K562 (cell line): ENCODE data around the gene EYA2. TPM values are rescaled to one million over a fixed set of nuclear protein-coding genes. Genes with fewer than 3 reads are reported as not detected.

Experiments
- ATAC-seq: fragments of 200-7000 bp; cut with Tn5 transposase; 3 replicates; pipeline ENCODE4 v1.9.1; 2020; ENCODE audit warnings: moderate library complexity
- BruUV-seq: library from RNA; stranded (reverse); fragments of 400-500 nt; replicated peaks from 2 replicates; lab custom pipeline; 2021; lab: Mats Ljungman, UMichigan
- CTCF ChIA-PET: fragments of 300-600 bp; formaldehyde crosslinking; extraction: SDS; loops from one replicate; lab custom pipeline; 2021; ENCODE audit warnings: low intra/inter-chr PET ratio; lab: Yijun Ruan, JAX
- POLR2A ChIA-PET: fragments of 300-600, 350-650 bp; sonication (Branson Sonifier 250); formaldehyde crosslinking; extraction: SDS; loops from one replicate; lab custom pipeline; 2021; ENCODE audit warnings: antibody characterized with exemption, inconsistent platforms; lab: Yijun Ruan, JAX
- DNase-seq, 4 experiments: peaks; one replicate each; pipeline versions ENCODE4 v3.0.0 to v3.0.0-alpha.2; 2011 to 2018; ENCODE audit warnings: low spot score in 3 of 4, mixed read lengths in 3 of 4; ENCODE audit errors: extremely low read depth in 1 of 4
- FAIRE-seq: peaks from 2 replicates; lab custom pipeline; 2011; peaks lifted over from hg19 to GRCh38; lab: Jason Lieb, UNC
- H2AFZ ChIP-seq: 2 replicates; pipeline ENCODE4 v1.6.0; 2011; ENCODE audit warnings: low read depth, low read length, control low read depth, inconsistent platforms
- H3K27ac ChIP-seq: fragments of 200-600 bp; 3 replicates; pipeline ENCODE4 v1.8.0; 2011; ENCODE audit warnings: low read depth, mild to moderate bottlenecking, control low read depth, inconsistent platforms, low read length, moderate library complexity, mixed read lengths; ENCODE audit errors: extremely low read depth
- H3K27me3 ChIP-seq, 2 experiments: fragments of 300-600 bp in 1 of 2; 2 replicates in 1 of 2; 3 replicates in 1 of 2; pipeline versions ENCODE4 v1.6.0 to v1.8.0; 2011; ENCODE audit warnings: inconsistent platforms in 2 of 2, low read length in 2 of 2, mild to moderate bottlenecking in 1 of 2, mixed read lengths in 1 of 2, moderate library complexity in 1 of 2; ENCODE audit not compliant: control insufficient read depth in 2 of 2, insufficient read depth in 2 of 2
- H3K36me3 ChIP-seq: fragments of 300-600 bp; 3 replicates; pipeline ENCODE4 v1.8.0; 2011; ENCODE audit warnings: mild to moderate bottlenecking, low read length, inconsistent platforms; ENCODE audit not compliant: control insufficient read depth, insufficient read depth
- H3K4me1 ChIP-seq, 2 experiments: fragments of 200-600 bp in 1 of 2; replicated peaks in 1 of 2; 2 replicates in 1 of 2; 3 replicates in 1 of 2; pipeline versions ENCODE4 v1.5.1 to v1.8.0; 2011; ENCODE audit warnings: inconsistent platforms in 2 of 2, low read length in 2 of 2, mild to moderate bottlenecking in 1 of 2, mixed read lengths in 1 of 2, moderate library complexity in 1 of 2; ENCODE audit not compliant: control insufficient read depth in 2 of 2, insufficient read depth in 2 of 2
- H3K4me2 ChIP-seq: 2 replicates; pipeline ENCODE4 v1.6.1; 2011; ENCODE audit warnings: low read length, control low read depth, inconsistent platforms, mixed read lengths; ENCODE audit not compliant: insufficient read depth
- H3K4me3 ChIP-seq: fragments of 200-600 bp; sonication (generic), shearing (Covaris generic); 2 replicates; pipeline ENCODE4 v1.5.1; 2016; ENCODE audit warnings: control low read depth, inconsistent platforms
- H3K79me2 ChIP-seq: fragments of 200-600 bp; 3 replicates; pipeline ENCODE4 v1.8.0; 2011; ENCODE audit warnings: low read length, inconsistent platforms; ENCODE audit not compliant: control insufficient read depth, insufficient read depth
- H3K9ac ChIP-seq, 2 experiments: 2 replicates each; pipeline versions ENCODE4 v1.6.0 to v1.6.1; 2011; ENCODE audit warnings: low read depth in 2 of 2, low read length in 2 of 2, control low read depth in 1 of 2, inconsistent platforms in 1 of 2, mild to moderate bottlenecking in 1 of 2, mixed read lengths in 1 of 2; ENCODE audit not compliant: insufficient read depth in 1 of 2
- H3K9me1 ChIP-seq: one replicate; pipeline ENCODE4 v1.6.0; 2011; ENCODE audit warnings: inconsistent platforms, mild to moderate bottlenecking, low read length, moderate library complexity; ENCODE audit not compliant: control insufficient read depth, insufficient read depth
- H3K9me3 ChIP-seq: replicated peaks from 2 replicates; pipeline ENCODE4 v1.5.1; 2011; ENCODE audit warnings: low read depth, low read length, inconsistent platforms; ENCODE audit not compliant: control insufficient read depth, insufficient read depth
- H4K20me1 ChIP-seq: replicated peaks from 2 replicates; pipeline ENCODE4 v1.6.1; 2011; ENCODE audit warnings: low read length, inconsistent platforms, mixed read lengths; ENCODE audit not compliant: control insufficient read depth, insufficient read depth
- ERF ChIP-seq: fragments of 450-650 bp; formaldehyde crosslinking; IDR thresholded peaks from 2 replicates; pipeline ENCODE4 v1.4.0; 2020; ENCODE audit warnings: mild to moderate bottlenecking, mixed read lengths
- MBD2 ChIP-seq: sonication (generic); IDR thresholded peaks from 2 replicates; pipeline ENCODE4 v1.6.1; 2016; ENCODE audit warnings: low read depth, borderline replicate concordance
- PTTG1 ChIP-seq: fragments of 450-650 bp; IDR thresholded peaks from 2 replicates; pipeline ENCODE4 v1.6.1; 2016; ENCODE audit warnings: low read depth, mild to moderate bottlenecking, missing genetic modification characterization, missing compliant biosample characterization
- RREB1 ChIP-seq: fragments of 250-450 bp; sonication (Bioruptor Pico); IDR thresholded peaks from 2 replicates; pipeline ENCODE4 v1.4.0; 2020
- TAF1 ChIP-seq: IDR thresholded peaks from 2 replicates; pipeline ENCODE4 v1.6.1; 2011; ENCODE audit warnings: mild to moderate bottlenecking, low read length, moderate library complexity; ENCODE audit not compliant: insufficient read depth, control insufficient read depth, severe bottlenecking; ENCODE audit errors: extremely low read depth
- ZBTB40 ChIP-seq, 2 experiments: fragments of 450-650 bp in 1 of 2; sonication (generic) in 1 of 2; formaldehyde crosslinking in 1 of 2; IDR thresholded peaks; 2 replicates each; pipeline versions ENCODE4 v1.7.1 to v1.9.0; 2016 to 2022; ENCODE audit warnings: inconsistent platforms in 1 of 2, mild to moderate bottlenecking in 1 of 2, missing genetic modification reagents in 1 of 2
- ZNF124 ChIP-seq: sonication (generic); formaldehyde crosslinking; IDR thresholded peaks from 2 replicates; pipeline ENCODE4 v1.8.1; 2022; ENCODE audit warnings: missing genetic modification reagents
- WGBS: fragments of 100-300 bp; shearing (Covaris generic); methylation state at CpG from one replicate; pipeline ENCODE4 v1.1.6; 2016; ENCODE audit warnings: low coverage, mixed read lengths; ENCODE audit not compliant: insufficient coverage; ENCODE audit errors: missing lambda C conversion rate; 5-methylcytosine and 5-hydroxymethylcytosine counted together
- in situ Hi-C: fragments of 300-500 bp; cut with MboI; formaldehyde crosslinking; loops from 4 replicates; pipeline ENCODE4 v1.15.0; 2018; ENCODE audit warnings: inconsistent platforms, mixed read lengths
- intact Hi-C: fragments of 100-400 bp; cut with micrococcal nuclease; formaldehyde crosslinking; loops from 2 replicates; pipeline ENCODE4 v1.14.2; 2022
- polyA plus RNA-seq, 8 experiments: library from polyadenylated mRNA; depleted of rRNA in 4 of 8; stranded (reverse) in 5 of 8; unstranded in 3 of 8; fragments of >200 nt; fragmentation: Nextera tagmentation in 2 of 8; fragmentation: Illumina TruSeq in 1 of 8; extraction: Ambion mirVana in 2 of 8; extraction: Trizol in 1 of 8; gene quantifications; 2 replicates each; pipeline versions ENCODE4 v1.2.1 to v1.2.3, GENCODE V29; 2011 to 2014; ENCODE audit warnings: inconsistent platforms in 1 of 8, missing spikeins in 1 of 8
- total RNA-seq, 7 experiments: library from RNA; depleted of rRNA in 6 of 7; stranded (reverse); fragments of >200 nt in 6 of 7; fragmentation: Illumina TruSeq in 2 of 7; extraction: Trizol in 2 of 7; gene quantifications; 2 replicates each; pipeline versions ENCODE4 v1.2.1 to v1.2.3, GENCODE V29; 2011 to 2021; ENCODE audit warnings: low replicate concordance in 1 of 7

The EYA2 gene
- total and polyA plus RNA-seq, 9 of the 15 experiments (the other 6 are each of a cell fraction or from before 2014, with no cell fraction given), result 0.03 TPM; not detected in 8

- DNase-seq (no peak), FAIRE-seq (no peak), ATAC-seq (no peak)
- no peak overlapping the region for H3K9ac ChIP-seq
- in situ Hi-C loops (no loop called here), intact Hi-C loops (no loop called here)
- H3K27me3 ChIP-seq, result peaks cover 26 to 39% of the 10 kb centered on the region in 2 experiments
- no peaks in the 10 kb centered on the region for H4K20me1 ChIP-seq
- no peaks in the 10 kb centered on the region for H3K79me2 ChIP-seq
- 4% methylated on average over 3 of the region's 3 CpGs for WGBS
- H3K36me3 ChIP-seq, result no peaks in the 10 kb centered on the region
- no peaks in the 10 kb centered on the region for H3K4me1 ChIP-seq
- no peak overlapping the region for H3K4me2 ChIP-seq
- no peaks in the 10 kb centered on the region for H3K9me3 ChIP-seq
- no peak overlapping the region for H3K27ac ChIP-seq
- TF ChIP-seq MBD2 (no peak), PTTG1 (tag) (no peak), ERF (CRISPR knock-in tag) (no peak), ZNF124 (CRISPR knock-in tag) (no peak), ZBTB40 (IDR thresholded peaks at IDR 0.05) (peak; percentile 93), ZBTB40 (CRISPR knock-in tag; IDR thresholded peaks at IDR 0.05) (peak; percentile 74), TAF1 (no peak), RREB1 (CRISPR knock-in tag) (no peak)
- BruUV-seq, result no TSS peak
- H2AFZ ChIP-seq, result no peak overlapping the region
- no peak overlapping the region for H3K4me3 ChIP-seq
- ChIA-PET CTCF (no interaction called here), POLR2A (interaction anchor here (0.6 kb wide), 1 partner anchor 25 kb away, joined by 3 read pairs; no protein-coding TSS in a partner anchor)
- no peaks in the 10 kb centered on the region for H3K9me1 ChIP-seq
Measured at GRCh38 chr20:47122560-47122959, 227.9 kb downstream of the EYA2 start.
